Ovary (tissue), 9 donors: ENCODE data around the gene NCAM1. TPM values are rescaled to one million over a fixed set of nuclear protein-coding genes. Genes with fewer than 3 reads are reported as not detected.

Experiments
- DNase-seq, 5 donors: peaks; one replicate each; pipeline ENCODE4 v3.0.0-alpha.2; 2019 to 2020
- H3K27ac ChIP-seq, 2 donors: fragments of 200-600 bp; one replicate each; pipeline versions ENCODE4 v1.5.1 to v1.8.0; 2019 to 2022
- H3K27me3 ChIP-seq: fragments of 200-600 bp; one replicate; pipeline ENCODE4 v1.8.0; 2022
- H3K36me3 ChIP-seq: fragments of 200-600 bp; sonication (generic); one replicate; pipeline ENCODE4 v1.5.1; 2019
- H3K4me1 ChIP-seq: one replicate; pipeline ENCODE4 v1.8.1; 2013; ENCODE audit warnings: mild to moderate bottlenecking, moderate library complexity; ENCODE audit not compliant: insufficient read depth
- H3K4me3 ChIP-seq: fragments of 200-600 bp; sonication (generic); one replicate; pipeline ENCODE4 v1.5.1; 2017
- H3K9me3 ChIP-seq, 2 donors: fragments of 200-600 bp in 1 of 2; sonication (generic) in 1 of 2; one replicate each; pipeline versions ENCODE4 v1.5.1 to v1.8.1; 2013 to 2019; ENCODE audit warnings: mild to moderate bottlenecking in 1 of 2, moderate library complexity in 1 of 2
- CTCF ChIP-seq, 3 donors: fragments of 450-650 bp in 2 of 3; fragments of 200-600 bp in 1 of 3; IDR thresholded peaks; one replicate each; pipeline versions ENCODE4 v1.5.1 to v1.8.0; 2016 to 2022; ENCODE audit warnings: antibody characterized with exemption in 3 of 3, mild to moderate bottlenecking in 1 of 3
- EP300 ChIP-seq: sonication (generic); formaldehyde crosslinking; IDR thresholded peaks from one replicate; pipeline ENCODE4 v1.6.1; 2017; ENCODE audit warnings: antibody characterized with exemption
- POLR2A ChIP-seq: fragments of 450-650 bp; IDR thresholded peaks from one replicate; pipeline ENCODE4 v1.6.1; 2017; ENCODE audit warnings: antibody characterized with exemption, mild to moderate bottlenecking, moderate library complexity
- WGBS, 3 donors: extraction: QIAGEN DNeasy Blood & Tissue Kit in 1 of 3; methylation state at CpG; one replicate each; pipeline versions ENCODE4 v1.1.5 to v1.1.7; 2013 to 2017; 5-methylcytosine and 5-hydroxymethylcytosine counted together
- intact Hi-C, 4 donors: fragments of 100-400 bp; cut with DNase I; formaldehyde crosslinking; loops; one replicate each; pipeline versions ENCODE4 v1.11.0 to v1.15.1; 2022 to 2023
- polyA plus RNA-seq, 2 donors: library from polyadenylated mRNA; stranded (reverse); fragments of 200-250 nt in 1 of 2; fragments of 350-450 nt in 1 of 2; fragmentation: Illumina TruSeq in 1 of 2; extraction: RNeasy Lipid Tissue Mini Kit (QIAGEN cat#74804) in 1 of 2; gene quantifications; one replicate each; pipeline ENCODE4 v1.2.3, GENCODE V29; 2013 to 2014
- total RNA-seq, 7 donors: library from RNA; depleted of rRNA in 2 of 7; stranded (reverse); fragments of >200 nt in 2 of 7; fragmentation: NEBNext Ultra II Directional in 3 of 7; extraction: Animal tissue kit (Norgen Biotek cat#: 25700) in 3 of 7; gene quantifications; one replicate each; pipeline versions ENCODE4 v1.1.0 to v1.2.4, GENCODE V29; 2016 to 2023
- donor health status: DM: no; HTN: no; CAD: no; lungs with moderate emphysema.
- donor health status: DM: no; HTN: no; CAD: no.
- donor health status: Bipolar disorder and iron deficiency.
- donor health status: DM: yes; HTN: yes; CAD: no.
- donor health status: DM: no; HTN: no; CAD: no.
- donor health status: DM: yes; HTN: yes; CAD: no.

Gene NCAM1
- total and polyA plus RNA-seq, 9 donors: 23.0 to 194 (median 106) TPM

- no peak overlapping the region for H3K27ac ChIP-seq
- intact Hi-C loops: no loop called here
- peaks cover 8% of the 10 kb centered on the region for H3K4me1 ChIP-seq
- no peak overlapping the region for H3K4me3 ChIP-seq
- WGBS, 3 donors: 57 to 59% (median 58%) methylated on average over 2 of the region's 2 CpGs
- DNase-seq: no peak
- H3K36me3 ChIP-seq: no peaks in the 10 kb centered on the region
- no peaks in the 10 kb centered on the region for H3K27me3 ChIP-seq
- no peak for TF ChIP-seq CTCF (IDR thresholded peaks at IDR 0.05)
- no peak for TF ChIP-seq POLR2A
- TF ChIP-seq EP300: no peak
- H3K9me3 ChIP-seq: no peaks in the 10 kb centered on the region
Measured at GRCh38 chr11:112941104-112941503, 20.1 kb upstream of the NCAM1 start.

GRCh38 chr11:112942966-112943643 is 18.1 kb upstream of the NCAM1 start:
- no peaks in the 10 kb centered on the region for H3K27me3 ChIP-seq
- WGBS, 3 donors: 21 to 27% (median 24%) methylated on average over 7 of the region's 7 CpGs
- TF ChIP-seq POLR2A: no peak
- TF ChIP-seq CTCF (IDR thresholded peaks at IDR 0.05): no peak
- no peak for TF ChIP-seq EP300

GRCh38 chr11:112946866-112947265 is 14.4 kb upstream of the NCAM1 start:
- no peak for DNase-seq
- Histone ChIP-seq H3K4me3 (no peak overlapping the region), H3K4me1 (peaks cover 3% of the 10 kb centered on the region), H3K27ac (no peak overlapping the region), H3K27me3 (no peaks in the 10 kb centered on the region), H3K36me3 (no peaks in the 10 kb centered on the region), H3K9me3 (no peaks in the 10 kb centered on the region)
- 74 to 82% (median 81%) methylated on average over 3 of the region's 3 CpGs for WGBS, 3 donors
- intact Hi-C loops: no loop called here
- TF ChIP-seq CTCF (IDR thresholded peaks at IDR 0.05) (no peak), EP300 (no peak), POLR2A (no peak)

More at GRCh38 chr11:112942966-112943643, 18.1 kb upstream of the NCAM1 start:
- peak in 2 of 5 donors; percentile 49 to 53 for DNase-seq
- intact Hi-C loops: no loop called here
- no peaks in the 10 kb centered on the region for H3K36me3 ChIP-seq
- peak overlapping the region in 1 of 2 donors; percentile 36 for H3K27ac ChIP-seq
- no peaks in the 10 kb centered on the region for H3K9me3 ChIP-seq
- no peak overlapping the region for H3K4me3 ChIP-seq
- peaks cover 8% of the 10 kb centered on the region for H3K4me1 ChIP-seq

GRCh38 chr11:112949781-112950575 is 11.2 kb upstream of the NCAM1 start:
- no peaks in the 10 kb centered on the region for H3K36me3 ChIP-seq
- TF ChIP-seq CTCF (IDR thresholded peaks at IDR 0.05) (no peak), POLR2A (no peak), EP300 (no peak)
- intact Hi-C loops: loop anchor here in 1 of 4 donors (10.0 kb wide), 1 partner anchor 155 kb away; no protein-coding TSS in a partner anchor
- no peaks in the 10 kb centered on the region for H3K4me1 ChIP-seq
- H3K9me3 ChIP-seq: no peaks in the 10 kb centered on the region
- no peaks in the 10 kb centered on the region for H3K27me3 ChIP-seq
- 43 to 51% (median 50%) methylated on average over 6 of the region's 6 CpGs for WGBS, 3 donors
- H3K27ac ChIP-seq: no peak overlapping the region
- no peak overlapping the region for H3K4me3 ChIP-seq
- no peak for DNase-seq
